WTC11 (cell line): Measurements from ENCODE around the gene ZNF764.

Experiments used
- CREB1 ChIP-seq: sonication (generic); formaldehyde crosslinking; IDR thresholded peaks from 2 replicates; pipeline ENCODE4 v1.8.0; 2023; ENCODE audit warnings: mild to moderate bottlenecking, missing genetic modification reagents
- ELF4 ChIP-seq: sonication (generic); formaldehyde crosslinking; IDR thresholded peaks from 2 replicates; pipeline ENCODE4 v1.8.1; 2022; ENCODE audit warnings: low read depth, mild to moderate bottlenecking, moderate library complexity, missing genetic modification reagents
- RELA ChIP-seq: sonication (generic); formaldehyde crosslinking; IDR thresholded peaks from 2 replicates; pipeline ENCODE4 v1.8.1; 2022; ENCODE audit warnings: missing genetic modification reagents, mild to moderate bottlenecking, borderline replicate concordance
- TF ChIP-seq, protein P1 (sequence below): sonication (generic); formaldehyde crosslinking; IDR thresholded peaks from 2 replicates; pipeline ENCODE4 v1.8.0; 2022; ENCODE audit warnings: mild to moderate bottlenecking, missing genetic modification reagents
- TF ChIP-seq, protein P2 (sequence below): sonication (generic); formaldehyde crosslinking; IDR thresholded peaks from 2 replicates; pipeline ENCODE4 v1.8.0; 2023; ENCODE audit warnings: missing genetic modification reagents
- TF ChIP-seq, protein P3 (sequence below): sonication (generic); formaldehyde crosslinking; IDR thresholded peaks from 2 replicates; pipeline ENCODE4 v1.8.1; 2022; ENCODE audit warnings: mild to moderate bottlenecking, moderate library complexity, missing genetic modification reagents

DNA sequence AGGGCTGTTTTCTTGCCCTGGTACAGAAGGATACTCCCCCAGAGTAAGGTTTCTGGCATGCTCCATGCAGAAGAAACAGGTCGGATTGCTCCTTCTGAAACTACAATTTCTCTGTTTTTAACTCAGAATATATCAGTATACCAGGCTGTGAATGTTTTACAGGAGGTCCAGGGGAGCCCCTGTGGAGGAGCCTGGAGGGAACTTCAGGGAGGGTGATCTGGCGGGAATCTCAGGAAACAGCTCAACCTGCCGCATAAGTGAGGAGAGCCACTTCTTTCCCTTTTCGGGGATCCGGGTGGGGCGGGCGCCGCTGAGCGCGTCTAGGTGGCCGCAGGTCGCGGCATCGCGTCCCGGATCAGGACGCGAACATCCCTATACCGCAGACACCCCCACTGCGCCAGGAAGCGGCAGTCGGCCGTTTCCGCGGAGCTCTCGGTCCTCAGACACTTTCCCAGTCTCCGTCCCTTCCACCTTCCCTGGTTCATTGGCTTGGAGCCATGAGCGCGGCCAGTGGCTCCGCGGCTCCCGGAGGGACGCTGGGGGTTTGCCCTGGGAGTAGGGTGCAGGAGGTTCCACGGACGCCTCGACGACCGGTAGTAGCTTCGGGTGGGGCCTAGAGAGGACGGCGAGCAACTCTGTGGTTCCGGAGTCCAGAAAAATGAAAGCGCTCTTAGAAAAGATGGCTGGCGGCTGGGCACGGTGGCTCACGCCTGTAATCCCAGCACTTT is 3.1 kb upstream of the ZNF764 start:
- TF ChIP-seq RELA (CRISPR knock-in tag) (no peak), ELF4 (CRISPR knock-in tag) (no peak), CREB1 (CRISPR knock-in tag) (no peak)
- TF ChIP-seq, protein P1, sequence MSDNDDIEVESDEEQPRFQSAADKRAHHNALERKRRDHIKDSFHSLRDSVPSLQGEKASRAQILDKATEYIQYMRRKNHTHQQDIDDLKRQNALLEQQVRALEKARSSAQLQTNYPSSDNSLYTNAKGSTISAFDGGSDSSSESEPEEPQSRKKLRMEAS (CRISPR knock-in tag): no peak
- TF ChIP-seq, protein P2, sequence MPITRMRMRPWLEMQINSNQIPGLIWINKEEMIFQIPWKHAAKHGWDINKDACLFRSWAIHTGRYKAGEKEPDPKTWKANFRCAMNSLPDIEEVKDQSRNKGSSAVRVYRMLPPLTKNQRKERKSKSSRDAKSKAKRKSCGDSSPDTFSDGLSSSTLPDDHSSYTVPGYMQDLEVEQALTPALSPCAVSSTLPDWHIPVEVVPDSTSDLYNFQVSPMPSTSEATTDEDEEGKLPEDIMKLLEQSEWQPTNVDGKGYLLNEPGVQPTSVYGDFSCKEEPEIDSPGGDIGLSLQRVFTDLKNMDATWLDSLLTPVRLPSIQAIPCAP (CRISPR knock-in tag): no peak
- TF ChIP-seq, protein P3, sequence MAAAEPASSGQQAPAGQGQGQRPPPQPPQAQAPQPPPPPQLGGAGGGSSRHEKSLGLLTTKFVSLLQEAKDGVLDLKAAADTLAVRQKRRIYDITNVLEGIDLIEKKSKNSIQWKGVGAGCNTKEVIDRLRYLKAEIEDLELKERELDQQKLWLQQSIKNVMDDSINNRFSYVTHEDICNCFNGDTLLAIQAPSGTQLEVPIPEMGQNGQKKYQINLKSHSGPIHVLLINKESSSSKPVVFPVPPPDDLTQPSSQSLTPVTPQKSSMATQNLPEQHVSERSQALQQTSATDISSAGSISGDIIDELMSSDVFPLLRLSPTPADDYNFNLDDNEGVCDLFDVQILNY: no peak
